ENCODE measurements around the gene PNLIPRP1.

- TF ChIP-seq, protein P1, sequence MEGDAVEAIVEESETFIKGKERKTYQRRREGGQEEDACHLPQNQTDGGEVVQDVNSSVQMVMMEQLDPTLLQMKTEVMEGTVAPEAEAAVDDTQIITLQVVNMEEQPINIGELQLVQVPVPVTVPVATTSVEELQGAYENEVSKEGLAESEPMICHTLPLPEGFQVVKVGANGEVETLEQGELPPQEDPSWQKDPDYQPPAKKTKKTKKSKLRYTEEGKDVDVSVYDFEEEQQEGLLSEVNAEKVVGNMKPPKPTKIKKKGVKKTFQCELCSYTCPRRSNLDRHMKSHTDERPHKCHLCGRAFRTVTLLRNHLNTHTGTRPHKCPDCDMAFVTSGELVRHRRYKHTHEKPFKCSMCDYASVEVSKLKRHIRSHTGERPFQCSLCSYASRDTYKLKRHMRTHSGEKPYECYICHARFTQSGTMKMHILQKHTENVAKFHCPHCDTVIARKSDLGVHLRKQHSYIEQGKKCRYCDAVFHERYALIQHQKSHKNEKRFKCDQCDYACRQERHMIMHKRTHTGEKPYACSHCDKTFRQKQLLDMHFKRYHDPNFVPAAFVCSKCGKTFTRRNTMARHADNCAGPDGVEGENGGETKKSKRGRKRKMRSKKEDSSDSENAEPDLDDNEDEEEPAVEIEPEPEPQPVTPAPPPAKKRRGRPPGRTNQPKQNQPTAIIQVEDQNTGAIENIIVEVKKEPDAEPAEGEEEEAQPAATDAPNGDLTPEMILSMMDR (IDR thresholded peaks at IDR 0.05; ENCODE audit: poor library complexity, severe bottlenecking): no peak
- TF ChIP-seq TAF1 (IDR thresholded peaks at IDR 0.05; ENCODE audit: low read depth) (no peak), EP300 (conservative IDR thresholded peaks at IDR 0.05; ENCODE audit: poor library complexity, severe bottlenecking) (no peak), SMC3 (conservative IDR thresholded peaks at IDR 0.05; ENCODE audit: poor library complexity) (no peak), POLR2AphosphoS5 (IDR thresholded peaks at IDR 0.05) (no peak), EZH2 (IDR thresholded peaks at IDR 0.05; ENCODE audit: borderline replicate concordance, insufficient read depth, low read length, poor library complexity, severe bottlenecking) (no peak)
These were observed 42.4 kb downstream of the PNLIPRP1 start for GRCh38 chr10:116633216-116633600.
